Prostate gland (tissue), 2 donors: ENCODE data around the gene PSME1. TPM values are rescaled to one million over a fixed set of nuclear protein-coding genes. Genes with fewer than 3 reads are reported as not detected.

Source experiments
- DNase-seq: peaks from one replicate; pipeline ENCODE4 v3.0.0-alpha.2; 2019; ENCODE audit warnings: low spot score
- H3K27ac ChIP-seq, 2 donors: fragments of 200-600 bp; sonication (generic); 2 replicates each; pipeline ENCODE4 v1.5.1; 2017 to 2019
- H3K27me3 ChIP-seq: fragments of 200-600 bp; sonication (generic); replicated peaks from 2 replicates; pipeline ENCODE4 v1.5.1; 2019; ENCODE audit not compliant: insufficient read depth
- H3K36me3 ChIP-seq, 2 donors: fragments of 200-600 bp; sonication (generic); 1 replicate in 1 of 2; 2 replicates in 1 of 2; pipeline versions ENCODE4 v1.5.1 to v1.8.1; 2017 to 2019
- H3K4me1 ChIP-seq: fragments of 200-600 bp; sonication (generic); replicated peaks from 2 replicates; pipeline ENCODE4 v1.5.1; 2019
- H3K4me3 ChIP-seq, 2 donors: fragments of 200-600 bp; sonication (generic); 2 replicates each; pipeline ENCODE4 v1.5.1; 2017 to 2019
- H3K9me3 ChIP-seq: fragments of 200-600 bp; sonication (generic); 2 replicates; pipeline ENCODE4 v1.5.1; 2017
- POLR2A ChIP-seq: fragments of 450-650 bp; IDR thresholded peaks from one replicate; pipeline ENCODE4 v1.6.1; 2016; ENCODE audit warnings: antibody characterized with exemption, mild to moderate bottlenecking
- POLR2AphosphoS5 ChIP-seq: sonication (generic); formaldehyde crosslinking; IDR thresholded peaks from one replicate; pipeline ENCODE4 v1.6.1; 2017; ENCODE audit warnings: antibody characterized with exemption
- WGBS: methylation state at CpG from one replicate; pipeline ENCODE4 v1.1.5; 2018; 5-methylcytosine and 5-hydroxymethylcytosine counted together
- intact Hi-C: fragments of 100-400 bp; cut with DNase I; formaldehyde crosslinking; loops from one replicate; pipeline ENCODE4 v1.14.2; 2022
- total RNA-seq, 2 donors: library from RNA; depleted of rRNA; stranded (reverse); fragments of >200 nt; gene quantifications; one replicate each; pipeline ENCODE4 v1.1.0, GENCODE V29; 2016
- TF ChIP-seq, protein P1 (sequence below), 4 experiments: fragments of 200-600 bp in 2 of 4; fragments of 450-650 bp in 2 of 4; sonication (generic) in 2 of 4; IDR thresholded peaks; 1 replicate in 3 of 4; 2 replicates in 1 of 4; pipeline ENCODE4 v1.5.1; 2016 to 2019; ENCODE audit warnings: antibody characterized with exemption in 4 of 4, mild to moderate bottlenecking in 2 of 4, moderate library complexity in 2 of 4

The PSME1 gene
- total RNA-seq, 2 donors from 2014 or later: 85.4 to 213 TPM

DNA sequence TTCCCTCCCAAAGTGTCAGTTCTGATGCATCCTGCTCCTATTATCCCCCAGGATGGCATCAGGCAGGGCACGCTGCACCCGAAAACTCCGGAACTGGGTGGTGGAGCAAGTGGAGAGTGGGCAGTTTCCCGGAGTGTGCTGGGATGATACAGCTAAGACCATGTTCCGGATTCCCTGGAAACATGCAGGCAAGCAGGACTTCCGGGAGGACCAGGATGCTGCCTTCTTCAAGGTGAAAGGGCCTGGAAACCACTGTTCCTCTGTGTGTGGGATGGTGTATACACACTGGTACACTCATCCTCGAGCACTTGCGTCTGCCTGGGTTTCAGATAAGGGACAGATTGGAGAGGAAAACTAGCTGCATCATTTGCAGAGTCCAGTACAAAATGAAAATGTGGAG lies 26.1 kb downstream of the PSME1 start:
- intact Hi-C loops: loop anchor here (5.0 kb wide), 1 partner anchor 150 kb away; no protein-coding TSS in a partner anchor
- TF ChIP-seq, protein P1, sequence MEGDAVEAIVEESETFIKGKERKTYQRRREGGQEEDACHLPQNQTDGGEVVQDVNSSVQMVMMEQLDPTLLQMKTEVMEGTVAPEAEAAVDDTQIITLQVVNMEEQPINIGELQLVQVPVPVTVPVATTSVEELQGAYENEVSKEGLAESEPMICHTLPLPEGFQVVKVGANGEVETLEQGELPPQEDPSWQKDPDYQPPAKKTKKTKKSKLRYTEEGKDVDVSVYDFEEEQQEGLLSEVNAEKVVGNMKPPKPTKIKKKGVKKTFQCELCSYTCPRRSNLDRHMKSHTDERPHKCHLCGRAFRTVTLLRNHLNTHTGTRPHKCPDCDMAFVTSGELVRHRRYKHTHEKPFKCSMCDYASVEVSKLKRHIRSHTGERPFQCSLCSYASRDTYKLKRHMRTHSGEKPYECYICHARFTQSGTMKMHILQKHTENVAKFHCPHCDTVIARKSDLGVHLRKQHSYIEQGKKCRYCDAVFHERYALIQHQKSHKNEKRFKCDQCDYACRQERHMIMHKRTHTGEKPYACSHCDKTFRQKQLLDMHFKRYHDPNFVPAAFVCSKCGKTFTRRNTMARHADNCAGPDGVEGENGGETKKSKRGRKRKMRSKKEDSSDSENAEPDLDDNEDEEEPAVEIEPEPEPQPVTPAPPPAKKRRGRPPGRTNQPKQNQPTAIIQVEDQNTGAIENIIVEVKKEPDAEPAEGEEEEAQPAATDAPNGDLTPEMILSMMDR (IDR thresholded peaks at IDR 0.05): no peak
- no peak for TF ChIP-seq POLR2AphosphoS5
- TF ChIP-seq POLR2A: no peak
- Histone ChIP-seq H3K27ac (peak overlapping the region; percentile 92 to 96), H3K4me3 (peak overlapping the region; percentile 42 to 52), H3K36me3 (peaks cover 15 to 23% of the 10 kb centered on the region in 2 donors), H3K9me3 (no peaks in the 10 kb centered on the region), H3K27me3 (no peaks in the 10 kb centered on the region), H3K4me1 (peaks cover 11% of the 10 kb centered on the region)
- DNase-seq: no peak
- WGBS: 42% methylated on average over 8 of the region's 8 CpGs

DNA sequence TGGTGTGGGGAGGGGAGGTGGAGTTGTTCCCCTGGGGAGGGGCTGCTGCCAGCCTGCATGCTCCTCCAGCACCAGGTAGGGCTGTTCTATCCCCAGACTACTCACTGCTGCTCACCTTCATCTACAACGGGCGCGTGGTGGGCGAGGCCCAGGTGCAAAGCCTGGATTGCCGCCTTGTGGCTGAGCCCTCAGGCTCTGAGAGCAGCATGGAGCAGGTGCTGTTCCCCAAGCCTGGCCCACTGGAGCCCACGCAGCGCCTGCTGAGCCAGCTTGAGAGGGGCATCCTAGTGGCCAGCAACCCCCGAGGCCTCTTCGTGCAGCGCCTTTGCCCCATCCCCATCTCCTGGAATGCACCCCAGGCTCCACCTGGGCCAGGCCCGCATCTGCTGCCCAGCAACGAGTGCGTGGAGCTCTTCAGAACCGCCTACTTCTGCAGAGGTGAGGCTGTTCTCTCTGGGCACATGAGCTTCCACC lies 28.6 kb downstream of the PSME1 start:
- intact Hi-C loops: loop anchor here (5.0 kb wide), 1 partner anchor 152 kb away; no protein-coding TSS in a partner anchor
- Histone ChIP-seq H3K4me1 (peaks cover 11% of the 10 kb centered on the region), H3K27me3 (no peaks in the 10 kb centered on the region), H3K9me3 (no peaks in the 10 kb centered on the region), H3K27ac (no peak overlapping the region), H3K4me3 (no peak overlapping the region), H3K36me3 (peaks cover 12 to 25% of the 10 kb centered on the region in 2 donors)
- TF ChIP-seq POLR2A (no peak), POLR2AphosphoS5 (no peak)
- WGBS: 62% methylated on average over 14 of the region's 14 CpGs
- no peak for DNase-seq

DNA sequence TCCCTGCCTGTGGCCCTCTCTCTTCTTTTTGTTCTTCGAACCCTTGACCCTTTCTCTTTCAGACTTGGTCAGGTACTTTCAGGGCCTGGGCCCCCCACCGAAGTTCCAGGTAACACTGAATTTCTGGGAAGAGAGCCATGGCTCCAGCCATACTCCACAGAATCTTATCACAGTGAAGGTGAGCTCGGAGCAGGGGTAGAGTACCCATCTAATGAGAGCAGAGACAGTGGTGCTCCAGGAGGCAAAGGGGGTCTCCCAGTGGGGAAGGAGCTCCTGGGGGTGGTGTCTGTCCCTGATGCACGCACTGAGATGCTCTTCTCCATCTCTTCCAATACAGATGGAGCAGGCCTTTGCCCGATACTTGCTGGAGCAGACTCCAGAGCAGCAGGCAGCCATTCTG lies 29.8 kb downstream of the PSME1 start:
- DNase-seq: no peak
- 92% methylated on average over 5 of the region's 5 CpGs for WGBS
- H3K9me3 ChIP-seq: no peaks in the 10 kb centered on the region
- intact Hi-C loops: no loop called here
- peaks cover 12 to 29% of the 10 kb centered on the region in 2 donors for H3K36me3 ChIP-seq
- no peak overlapping the region for H3K27ac ChIP-seq
- no peaks in the 10 kb centered on the region for H3K27me3 ChIP-seq
- no peak overlapping the region for H3K4me3 ChIP-seq
- peaks cover 11% of the 10 kb centered on the region for H3K4me1 ChIP-seq
- TF ChIP-seq POLR2AphosphoS5: no peak
- TF ChIP-seq POLR2A: no peak
- TF ChIP-seq, protein P1 (IDR thresholded peaks at IDR 0.05): no peak

DNA sequence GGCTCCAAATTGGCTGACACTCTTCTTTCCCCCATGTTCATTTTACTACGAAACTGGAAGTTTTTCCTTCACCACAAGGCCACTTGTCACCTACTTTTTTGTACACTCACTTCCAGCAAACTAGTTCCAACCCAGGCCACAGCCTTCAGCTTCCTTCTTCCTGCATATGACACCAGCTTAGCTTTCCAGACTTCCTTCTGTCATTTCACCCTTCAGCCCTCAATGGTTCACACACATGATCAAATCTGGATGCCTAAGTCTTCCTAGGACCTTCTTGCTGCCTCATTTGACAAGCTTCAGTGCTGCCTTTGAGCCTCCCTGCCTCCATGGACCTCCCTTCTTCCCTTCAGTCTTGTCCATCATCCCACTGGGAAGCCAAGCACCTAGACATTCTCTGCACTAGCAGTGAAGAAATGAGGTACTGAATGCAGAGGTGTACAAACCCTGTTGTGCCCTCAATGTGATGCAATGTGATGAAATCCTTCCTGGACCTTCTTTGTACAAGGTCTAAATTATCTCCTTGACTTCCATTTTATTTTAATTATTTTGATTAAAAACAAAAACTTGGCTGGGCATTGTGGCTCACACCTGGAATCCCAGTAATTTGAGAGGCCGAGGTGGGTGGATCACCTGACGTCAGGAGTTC lies 31.6 kb downstream of the PSME1 start:
- no peaks in the 10 kb centered on the region for H3K27me3 ChIP-seq
- 82% methylated on average over 3 of the region's 3 CpGs for WGBS
- peaks cover 12 to 29% of the 10 kb centered on the region in 2 donors for H3K36me3 ChIP-seq
- H3K4me3 ChIP-seq: no peak overlapping the region
- H3K27ac ChIP-seq: no peak overlapping the region
- no peak for TF ChIP-seq POLR2A
- no peak for DNase-seq
- H3K9me3 ChIP-seq: no peaks in the 10 kb centered on the region
- peaks cover 7% of the 10 kb centered on the region for H3K4me1 ChIP-seq
- intact Hi-C loops: no loop called here

DNA sequence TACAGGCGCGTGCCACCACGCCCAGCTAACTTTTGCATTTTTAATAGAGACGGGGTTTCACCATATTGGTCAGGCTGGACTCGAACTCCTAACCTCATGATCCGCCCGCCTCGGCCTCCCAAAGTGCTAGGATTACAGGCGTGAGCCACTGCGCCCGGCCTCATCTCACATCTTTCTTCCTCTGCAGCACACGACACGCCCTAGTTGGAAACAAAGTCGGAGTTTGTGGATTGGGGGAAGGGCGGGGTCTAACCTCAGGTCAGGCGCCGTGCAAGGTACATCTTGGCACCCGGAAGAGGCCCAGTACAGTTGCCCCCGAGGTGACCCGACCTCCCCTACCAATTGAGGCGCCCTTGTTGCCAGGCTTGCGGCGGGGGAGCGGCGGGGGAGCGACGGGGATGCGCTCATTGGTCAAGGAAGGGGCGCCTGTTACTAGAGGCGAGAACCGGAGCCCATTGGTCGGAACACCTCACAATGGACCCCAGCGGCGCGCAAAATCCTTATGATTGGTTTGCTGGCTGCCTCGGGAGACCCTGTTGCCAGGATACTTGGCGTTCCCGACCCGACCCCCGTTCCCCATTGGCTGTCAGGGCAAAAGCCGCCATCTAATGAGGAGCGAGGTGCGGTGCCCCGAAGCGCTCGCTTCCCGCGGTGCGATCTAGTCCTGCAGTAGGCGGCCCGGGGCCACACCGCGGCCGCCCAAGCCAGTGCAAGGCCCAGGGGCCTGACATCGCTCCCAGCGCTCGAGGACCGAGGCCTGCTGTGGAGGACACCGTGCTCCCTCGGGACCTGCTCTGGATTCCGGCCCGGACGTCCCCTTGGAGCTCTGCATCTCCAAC lies 35.6 kb downstream of the PSME1 start, which contains the start of gene REC8:
Gene REC8 (plus strand): TSS at position 659 of the 839 bp plus-strand sequence. CDS start 473 bp downstream, outside the sequence.
- Histone ChIP-seq H3K36me3 (peaks cover 0 to 11% of the 10 kb centered on the region in 2 donors), H3K4me1 (no peaks in the 10 kb centered on the region), H3K27me3 (no peaks in the 10 kb centered on the region), H3K9me3 (no peaks in the 10 kb centered on the region), H3K4me3 (peak within 1 kb of the TSS; percentile 16 to 29), H3K27ac (peak within 1 kb of the TSS in 1 of 2 donors; percentile 19)
- WGBS: 8% methylated on average over 62 of the region's 63 CpGs
- peak; percentile 70 for DNase-seq
- intact Hi-C loops: no loop called here
- TF ChIP-seq, protein P1 (IDR thresholded peaks at IDR 0.05): peak in 1 of 4 experiments; percentile 6
- TF ChIP-seq POLR2AphosphoS5 (peak; percentile 35), POLR2A (peak; percentile 8)
